ENCODE data around the gene DHX29.

Gene DHX29

GRCh38 chr5:55316289-55316688, 8.8 kb upstream of the DHX29 start:
- no peak for DNase-seq

GRCh38 chr5:55313870-55314617, 6.5 kb upstream of the DHX29 start:
- DNase-seq, result no peak

GRCh38 chr5:55308254-55308836, 851 bp upstream of the DHX29 start:
- DNase-seq, result peak in 1 of 2 donors; percentile 43

GRCh38 chr5:55306641-55307382, 682 bp downstream of the DHX29 start:
- DNase-seq, result no peak

DNA sequence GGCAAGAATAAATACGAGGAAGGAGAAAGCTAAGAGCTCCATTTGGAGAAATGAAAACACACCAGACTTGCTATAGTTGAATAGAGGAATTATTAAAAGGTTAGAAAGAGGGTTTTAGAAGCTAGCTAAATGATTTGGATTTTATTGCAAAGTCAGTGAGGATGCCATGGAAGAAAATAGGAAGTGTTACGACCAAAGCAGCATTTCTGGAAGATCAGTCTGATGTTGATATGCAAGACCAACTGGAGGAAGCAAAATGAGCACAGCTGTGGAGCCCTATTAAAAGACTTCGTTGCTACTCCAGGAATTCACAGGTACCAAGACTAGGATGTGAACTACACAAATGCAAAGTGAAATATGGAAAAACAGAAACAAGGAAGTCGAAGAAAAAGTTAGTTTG, 2.1 kb downstream of the DHX29 start:
- no peak for DNase-seq

DNA sequence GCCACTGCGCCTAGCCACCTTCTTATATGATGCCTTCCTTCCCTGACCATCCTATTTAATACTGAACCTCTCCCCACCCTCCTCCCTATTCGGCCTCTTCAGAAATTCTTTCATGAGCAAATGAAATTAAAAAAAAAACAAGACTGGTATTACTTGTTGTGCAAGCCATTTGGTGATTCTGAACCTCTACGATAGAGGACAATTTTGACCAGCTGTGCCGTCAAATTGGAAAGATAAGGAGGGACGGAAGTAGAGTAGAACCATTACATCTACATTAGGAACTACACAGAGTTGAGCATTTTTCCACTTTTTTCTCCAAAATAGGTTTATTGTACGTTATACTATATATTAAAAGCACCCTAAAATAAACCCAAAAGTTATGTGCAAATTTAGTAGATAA, 2.9 kb downstream of the DHX29 start:
- no peak for DNase-seq

GRCh38 chr5:55303238-55303690, 4.2 kb downstream of the DHX29 start:
- DNase-seq, result peak in 1 of 2 donors; percentile 13

DNA sequence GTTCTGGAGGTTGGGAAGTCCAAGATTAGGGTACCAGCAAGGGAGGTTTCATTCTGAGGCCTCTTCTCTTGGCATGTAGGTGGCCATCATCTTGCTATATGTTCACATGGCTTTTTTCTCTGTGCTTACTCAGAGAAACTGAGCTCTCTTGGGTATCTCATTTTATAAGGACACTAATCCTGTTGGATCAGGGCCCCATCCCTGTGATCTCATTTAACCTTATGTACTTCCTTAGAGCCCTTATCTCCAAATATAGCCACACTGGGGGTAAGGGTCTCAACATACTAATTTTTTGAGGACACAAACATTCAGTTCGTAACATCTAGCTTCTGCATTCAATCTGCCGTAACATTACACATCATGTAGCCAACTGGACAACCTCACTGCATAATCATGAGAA, 6.6 kb downstream of the DHX29 start:
- DNase-seq, result no peak

GRCh38 chr5:55294935-55295334, 12.6 kb downstream of the DHX29 start:
- no peak for DNase-seq

DNA sequence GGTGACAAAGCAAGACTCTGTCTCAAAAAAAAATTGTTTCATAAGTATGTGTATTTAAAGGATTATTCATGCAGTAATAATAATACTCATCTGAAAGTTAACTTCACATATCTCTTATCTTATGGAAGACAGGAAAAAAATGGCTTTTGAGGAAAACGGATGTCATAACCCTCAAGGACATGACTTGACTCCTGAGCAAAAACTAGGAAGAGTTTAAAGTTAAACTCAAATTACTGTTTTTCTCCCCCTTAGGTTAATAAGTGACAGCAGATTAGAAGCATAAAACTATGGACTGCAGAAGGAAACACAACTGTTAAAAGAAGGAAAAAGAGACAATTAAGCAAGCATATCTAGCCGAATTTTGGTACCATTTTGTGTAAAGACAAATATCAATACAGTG, 16.5 kb downstream of the DHX29 start:
- no peak for DNase-seq

GRCh38 chr5:55289808-55290207, 17.7 kb downstream of the DHX29 start:
- no peak for DNase-seq

- DNase-seq, result no peak
Measured at GRCh38 chr5:55286411-55286933, 21.0 kb downstream of the DHX29 start.

GRCh38 chr5:55278778-55279177, 28.7 kb downstream of the DHX29 start:
- no peak for DNase-seq

DNA sequence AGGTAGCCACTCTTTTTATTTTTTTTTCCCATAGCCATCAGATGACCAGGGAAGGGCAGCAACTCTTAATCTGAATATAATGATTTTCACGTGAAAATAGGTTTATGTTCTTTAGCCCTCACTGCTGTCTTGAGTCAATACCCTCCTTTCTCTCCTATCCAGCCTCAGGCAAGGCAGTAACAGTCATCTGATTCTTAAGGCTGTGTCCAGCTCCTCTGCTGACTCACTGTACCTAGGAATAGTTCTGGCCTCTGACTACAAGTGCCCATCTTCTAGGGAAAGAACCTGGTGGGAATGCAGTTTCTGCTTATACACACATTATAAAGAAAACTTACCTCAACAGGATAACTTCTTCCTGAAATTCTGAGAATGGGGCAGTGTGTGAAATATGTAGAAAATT, 30.7 kb downstream of the DHX29 start:
- DNase-seq, result no peak

GRCh38 chr5:55258339-55258738, 49.2 kb downstream of the DHX29 start:
- DNase-seq, result no peak

GRCh38 chr5:55254802-55255201, 52.7 kb downstream of the DHX29 start:
- DNase-seq, result no peak

DNA sequence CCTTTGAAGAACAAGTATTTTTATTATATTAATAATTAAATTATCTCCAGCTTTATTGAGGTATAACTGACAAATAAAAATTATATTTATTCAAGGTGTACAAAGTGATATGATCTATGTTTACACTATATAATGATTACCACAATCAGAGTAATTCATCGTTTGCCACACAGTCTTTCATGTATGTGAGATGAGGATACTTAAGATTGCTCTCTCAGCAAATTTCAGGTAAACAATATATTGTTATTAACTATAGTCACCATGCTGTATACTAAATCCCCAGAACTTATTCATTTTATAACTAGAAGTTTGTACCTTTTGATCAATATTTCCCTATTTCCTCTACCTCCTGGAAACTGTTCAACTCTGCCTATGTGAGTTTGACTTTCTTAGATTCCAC, 57.4 kb downstream of the DHX29 start:
- DNase-seq, result no peak

DNA sequence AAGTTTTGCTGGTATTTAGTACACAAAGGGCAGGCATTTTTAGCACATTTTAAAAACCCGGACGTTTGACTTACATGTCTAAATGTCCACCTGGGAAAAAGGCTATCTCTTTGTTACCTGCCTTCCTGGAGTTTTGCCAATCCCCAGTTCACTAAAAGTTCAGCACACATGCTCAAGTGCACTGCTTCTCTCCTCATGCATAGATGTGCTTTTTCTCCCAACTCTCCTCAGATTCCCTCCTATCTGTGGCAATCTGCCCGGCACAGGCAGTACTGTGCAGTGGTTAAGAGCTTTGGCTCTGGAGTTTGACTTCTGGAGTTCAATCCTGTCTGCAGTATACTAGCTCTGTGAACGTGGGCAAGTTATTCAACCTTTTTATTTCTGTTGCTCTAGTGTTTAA, 65.7 kb downstream of the DHX29 start:
- DNase-seq, result no peak

- DNase-seq, result no peak
Measured at GRCh38 chr5:55236800-55237199, 70.7 kb downstream of the DHX29 start.

DNA sequence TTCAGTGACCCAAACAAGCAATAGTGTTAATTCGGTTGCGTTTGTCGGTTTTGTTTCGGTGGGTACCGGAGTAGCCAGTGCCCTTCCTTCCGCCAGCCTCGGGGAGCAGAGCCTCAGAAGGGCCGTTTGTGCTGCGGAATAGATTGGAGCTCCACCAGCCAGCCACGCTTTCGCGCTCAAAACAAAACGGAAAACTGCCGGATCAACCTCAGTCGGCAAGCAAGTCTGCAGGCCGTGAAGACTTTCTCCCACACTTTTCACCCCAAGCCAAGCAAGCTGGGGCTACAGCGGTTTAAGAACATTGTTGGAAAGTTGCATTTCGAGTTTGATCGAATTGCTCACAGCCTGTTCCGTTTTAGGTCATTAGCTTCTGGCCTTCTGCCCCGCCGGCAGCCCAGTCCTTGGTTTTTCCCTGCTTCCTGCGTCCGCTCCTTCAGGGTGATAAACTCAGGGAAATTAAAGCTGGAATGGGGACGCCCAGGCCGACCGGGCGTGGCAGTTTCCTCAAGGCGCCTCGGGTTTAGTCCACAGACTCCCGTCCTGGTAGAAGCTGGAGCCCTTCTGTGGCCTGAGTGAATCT, 73.3 kb downstream of the DHX29 start:
- no peak for DNase-seq

- DNase-seq, result peak; percentile 50 to 63
Measured at GRCh38 chr5:55232985-55233928, 74.2 kb downstream of the DHX29 start, which contains the start of gene CCNO. TSS of gene CCNO (minus strand) at chr5:55233608. CDS start at chr5:55233523, 85 bp downstream.
